HG03378 (cell line): Measurements from ENCODE around the gene VPS8.
"Not testable (repeated sequence)": the region's sequence is repeated elsewhere in the genome, so short reads cannot be mapped to it uniquely, and the experiment has no call there.

Experiments
- ATAC-seq: cut with Tn5 transposase; IDR thresholded peaks from one replicate; pipeline ENCODE4 v1.9.1; 2021; ENCODE audit warnings: mild to moderate bottlenecking, moderate library complexity; ENCODE audit not compliant: unreplicated experiment

The VPS8 gene

GRCh38 chr3:184965639-184966430 lies 153.9 kb downstream of the VPS8 start:
- no peak for ATAC-seq

- ATAC-seq = no peak
Measured at GRCh38 chr3:184968115-184968514, 156.1 kb downstream of the VPS8 start.

GRCh38 chr3:184970186-184970585 lies 158.2 kb downstream of the VPS8 start:
- ATAC-seq = no peak

- no peak for ATAC-seq
Measured at GRCh38 chr3:184977796-184978195, 165.8 kb downstream of the VPS8 start.

- no peak for ATAC-seq
Measured at GRCh38 chr3:184981071-184981470, 169.1 kb downstream of the VPS8 start.

GRCh38 chr3:184982076-184982475 lies 170.1 kb downstream of the VPS8 start:
- no peak for ATAC-seq

- ATAC-seq = no peak
Measured at GRCh38 chr3:184985586-184985985, 173.6 kb downstream of the VPS8 start.

- no peak for ATAC-seq
Measured at GRCh38 chr3:184986366-184986889, 174.5 kb downstream of the VPS8 start.

- ATAC-seq = no peak
Measured at GRCh38 chr3:184993394-184993793, 181.4 kb downstream of the VPS8 start.

- not testable (repeated sequence) for ATAC-seq
Measured at GRCh38 chr3:185003876-185004275, 191.9 kb downstream of the VPS8 start.

GRCh38 chr3:185009650-185010049 lies 197.7 kb downstream of the VPS8 start:
- no peak for ATAC-seq

GRCh38 chr3:185017584-185017983 lies 205.6 kb downstream of the VPS8 start:
- ATAC-seq = not testable (repeated sequence)

GRCh38 chr3:185017996-185018395 lies 206.0 kb downstream of the VPS8 start:
- ATAC-seq = not testable (repeated sequence)

GRCh38 chr3:185021256-185021655 lies 209.3 kb downstream of the VPS8 start:
- no peak for ATAC-seq

- no peak for ATAC-seq
Measured at GRCh38 chr3:185024406-185024805, 212.4 kb downstream of the VPS8 start.

GRCh38 chr3:185024966-185025365 lies 213.0 kb downstream of the VPS8 start:
- no peak for ATAC-seq

GRCh38 chr3:185028121-185028520 lies 216.2 kb downstream of the VPS8 start:
- ATAC-seq = no peak

GRCh38 chr3:185029086-185029485 lies 217.1 kb downstream of the VPS8 start:
- ATAC-seq = no peak

- no peak for ATAC-seq
Measured at GRCh38 chr3:185030399-185030798, 218.4 kb downstream of the VPS8 start.

- ATAC-seq = no peak
Measured at GRCh38 chr3:185030951-185031350, 219.0 kb downstream of the VPS8 start.

- no peak for ATAC-seq
Measured at GRCh38 chr3:185037801-185038200, 225.8 kb downstream of the VPS8 start.

GRCh38 chr3:185040425-185040824 lies 228.5 kb downstream of the VPS8 start:
- no peak for ATAC-seq

GRCh38 chr3:185041540-185041939 lies 229.6 kb downstream of the VPS8 start:
- no peak for ATAC-seq
